Amniotic epithelial cell (primary cell): ENCODE results near the gene WDR70.
"Not testable (repeated sequence)": the region's sequence is repeated elsewhere in the genome, so short reads cannot be mapped to it uniquely, and the experiment has no call there.

Source experiments
- DNase-seq: peaks from one replicate; pipeline ENCODE4 v3.0.0-alpha.2; 2010; ENCODE audit warnings: low read depth

WDR70 gene

DNA sequence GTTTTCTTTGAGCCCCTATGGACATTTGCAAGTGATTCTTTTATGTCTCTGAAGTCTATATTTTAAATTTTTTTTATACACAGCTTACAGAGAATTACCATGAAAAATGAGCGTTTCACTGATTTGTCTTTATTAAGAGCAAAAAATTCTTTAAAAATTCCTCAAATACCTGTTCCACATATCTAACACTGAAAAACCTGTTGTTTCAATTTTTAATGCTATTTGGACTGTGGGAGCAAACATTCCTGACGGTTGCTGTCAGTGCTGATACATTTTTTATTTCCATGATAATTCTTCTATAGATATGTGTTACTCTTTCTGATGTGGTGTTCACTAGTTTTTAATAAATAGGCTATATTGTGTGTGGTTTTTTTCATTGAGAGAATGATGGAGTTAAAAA, 261.0 kb downstream of the WDR70 start:
- DNase-seq: no peak

- no peak for DNase-seq
Observed at GRCh38 chr5:37641933-37642332, 262.8 kb downstream of the WDR70 start.

- no peak for DNase-seq
Observed at GRCh38 chr5:37645707-37646106, 266.6 kb downstream of the WDR70 start.

GRCh38 chr5:37654566-37654965, 275.4 kb downstream of the WDR70 start:
- DNase-seq: not testable (repeated sequence)

DNA sequence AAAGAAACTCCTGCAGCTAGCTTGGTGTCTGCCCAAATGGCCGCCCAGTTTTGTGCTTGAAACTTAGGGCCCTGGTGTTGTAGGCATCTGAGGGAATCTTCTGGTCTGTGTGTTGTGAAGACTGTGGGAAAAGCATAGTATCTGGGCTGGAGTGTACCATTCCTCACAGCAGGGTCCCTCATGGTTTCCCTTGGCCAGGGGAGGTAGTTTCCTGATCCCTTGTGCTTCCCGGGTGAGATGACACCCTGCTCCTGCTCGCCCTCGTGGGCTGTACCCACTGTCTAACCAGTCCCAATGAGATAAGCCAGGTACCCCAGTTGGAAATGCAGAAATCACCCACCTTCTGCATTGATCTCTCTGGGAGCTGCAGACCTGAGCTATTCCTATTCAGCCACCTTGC, 277.9 kb downstream of the WDR70 start:
- no peak for DNase-seq

- no peak for DNase-seq
Observed at GRCh38 chr5:37658440-37658839, 279.3 kb downstream of the WDR70 start.

- DNase-seq: no peak
Observed at GRCh38 chr5:37660319-37660718, 281.2 kb downstream of the WDR70 start.

GRCh38 chr5:37661227-37661920, 282.3 kb downstream of the WDR70 start:
- peak; percentile 64 for DNase-seq

DNA sequence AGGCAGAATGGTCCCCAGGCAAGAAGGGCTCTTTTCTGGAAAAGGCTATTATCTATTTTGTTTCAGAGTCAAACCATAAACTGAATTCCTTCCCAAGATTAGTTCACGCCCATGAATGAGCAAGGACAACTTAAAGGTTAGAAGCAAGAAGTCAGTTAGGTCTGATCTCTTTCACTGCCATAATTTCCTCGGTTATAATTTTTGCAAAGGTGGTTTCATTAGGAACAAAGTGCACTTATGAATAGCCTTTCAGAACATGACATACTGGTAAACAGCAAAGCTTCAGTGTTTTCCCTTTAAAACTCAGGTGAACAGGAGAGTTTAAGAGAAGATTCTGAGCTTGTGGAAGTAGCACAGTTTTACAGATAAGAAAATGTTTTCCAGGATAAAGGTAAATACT, 282.8 kb downstream of the WDR70 start:
- no peak for DNase-seq

DNA sequence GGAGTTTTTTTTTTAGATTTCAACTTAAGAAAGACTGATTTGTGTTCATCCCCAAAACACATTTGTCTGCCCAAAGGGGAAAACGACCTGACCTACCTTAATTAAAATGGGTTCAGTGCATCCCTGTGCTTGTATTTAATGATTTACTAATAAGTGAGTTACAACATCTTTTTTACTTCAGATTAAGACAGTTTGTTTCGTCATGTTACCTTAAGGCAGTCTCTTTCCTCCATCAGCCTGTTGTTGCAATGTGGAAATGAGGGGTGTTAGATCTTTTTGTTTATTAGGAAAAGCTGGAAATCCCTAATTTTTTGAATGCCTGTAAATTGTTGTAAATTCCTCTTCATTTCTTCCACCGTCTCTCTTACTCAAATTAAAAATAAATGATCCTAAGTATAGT, 283.2 kb downstream of the WDR70 start:
- no peak for DNase-seq

GRCh38 chr5:37662789-37663485, 283.8 kb downstream of the WDR70 start:
- DNase-seq: no peak

GRCh38 chr5:37663538-37663937, 284.4 kb downstream of the WDR70 start:
- no peak for DNase-seq

- DNase-seq: no peak
Observed at GRCh38 chr5:37664551-37664950, 285.4 kb downstream of the WDR70 start.

GRCh38 chr5:37665272-37665671, 286.2 kb downstream of the WDR70 start:
- DNase-seq: peak; percentile 67

GRCh38 chr5:37665889-37666288, 286.8 kb downstream of the WDR70 start:
- peak; percentile 25 for DNase-seq

GRCh38 chr5:37667430-37667829, 288.3 kb downstream of the WDR70 start:
- no peak for DNase-seq

GRCh38 chr5:37667846-37668245, 288.7 kb downstream of the WDR70 start:
- no peak for DNase-seq

DNA sequence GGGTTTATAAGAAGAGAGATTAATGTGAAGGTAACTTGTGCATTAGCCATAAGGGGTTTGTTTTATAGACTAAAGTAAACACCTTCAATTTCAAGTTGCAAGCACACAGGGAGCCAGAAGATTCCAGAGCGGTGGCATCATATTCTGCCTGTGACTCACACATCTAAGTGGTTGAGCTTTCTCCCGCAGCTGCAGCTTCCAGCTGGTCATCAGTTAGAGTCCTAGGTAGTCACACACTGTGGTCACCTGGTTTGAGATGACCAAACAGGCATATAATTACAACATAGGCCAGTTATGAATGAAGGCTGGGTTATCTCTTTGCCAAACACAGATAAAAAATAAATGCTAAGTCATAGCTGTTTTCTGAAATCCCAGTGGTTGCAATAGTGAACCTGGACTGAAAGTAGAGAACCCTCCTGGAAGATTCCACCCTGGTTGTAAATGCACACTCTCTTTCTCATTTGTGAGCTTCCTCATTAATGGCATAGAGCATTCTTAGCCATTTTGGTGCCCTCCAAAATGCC, 289.5 kb downstream of the WDR70 start:
- peak; percentile 100 for DNase-seq

GRCh38 chr5:37672118-37672588, 293.0 kb downstream of the WDR70 start:
- peak; percentile 82 for DNase-seq

- not testable (repeated sequence) for DNase-seq
Observed at GRCh38 chr5:37674361-37674760, 295.2 kb downstream of the WDR70 start.

GRCh38 chr5:37679326-37679725, 300.2 kb downstream of the WDR70 start:
- DNase-seq: not testable (repeated sequence)

DNA sequence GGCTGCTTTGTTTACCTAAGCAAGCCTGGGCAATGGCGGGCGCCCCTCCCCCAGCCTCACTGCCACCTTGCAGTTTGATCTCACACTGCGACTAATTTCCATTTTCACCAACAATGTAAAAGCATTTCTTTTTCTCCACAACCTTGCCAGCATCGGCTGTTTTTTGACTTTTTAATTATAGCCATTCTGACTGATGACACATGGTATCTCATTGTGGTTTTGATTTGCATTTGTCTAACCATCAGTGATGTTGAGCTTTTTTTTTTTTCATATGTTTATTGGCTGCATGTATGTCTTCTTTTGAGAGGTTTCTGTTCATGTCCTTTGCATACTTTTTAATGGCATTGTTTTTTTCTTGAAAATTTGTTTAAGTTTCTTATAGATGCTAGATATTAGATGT, 300.8 kb downstream of the WDR70 start:
- not testable (repeated sequence) for DNase-seq

GRCh38 chr5:37683072-37683471, 304.0 kb downstream of the WDR70 start:
- DNase-seq: no peak
